GM06990 (cell line): ENCODE measurements around the gene NTSR2.
"Not testable (repeated sequence)": the region's sequence is repeated elsewhere in the genome, so short reads cannot be mapped to it uniquely, and the experiment has no call there.

Experiments
- DNase-seq: peaks from one replicate; pipeline ENCODE4 v3.0.0-alpha.2; 2011; ENCODE audit not compliant: insufficient read length; ENCODE audit errors: extremely low read depth
- H3K27me3 ChIP-seq: replicated peaks from 2 replicates; pipeline ENCODE4 v1.6.0; 2011; ENCODE audit warnings: low read length; ENCODE audit not compliant: control insufficient read depth, insufficient read depth
- H3K36me3 ChIP-seq: 2 replicates; pipeline ENCODE4 v1.5.1; 2011; ENCODE audit warnings: low read length; ENCODE audit not compliant: control insufficient read depth, insufficient read depth
- H3K4me3 ChIP-seq: replicated peaks from 2 replicates; pipeline ENCODE4 v1.5.1; 2011; ENCODE audit warnings: low read depth, mild to moderate bottlenecking, control low read depth, low read length
- CTCF ChIP-seq: IDR thresholded peaks from 2 replicates; pipeline ENCODE4 v1.5.1; 2011; ENCODE audit warnings: low read length, control low read depth, mild to moderate bottlenecking, inconsistent platforms; ENCODE audit not compliant: insufficient read depth, poor library complexity, severe bottlenecking

Gene NTSR2

GRCh38 chr2:11662882-11663281 is 7.1 kb downstream of the NTSR2 start:
- DNase-seq = no peak

GRCh38 chr2:11661891-11662435 is 8.0 kb downstream of the NTSR2 start:
- DNase-seq = no peak
- no peak overlapping the region for H3K4me3 ChIP-seq

More at GRCh38 chr2:11662882-11663281, 7.1 kb downstream of the NTSR2 start:
- H3K4me3 ChIP-seq = no peak overlapping the region
- H3K27me3 ChIP-seq = peaks cover 3% of the 10 kb centered on the region; the same call in 1 of the 2 replicates
- no peaks in the 10 kb centered on the region for H3K36me3 ChIP-seq
- TF ChIP-seq CTCF = no peak

GRCh38 chr2:11660396-11660795 is 9.6 kb downstream of the NTSR2 start:
- not testable (repeated sequence) for H3K27me3 ChIP-seq, DNase-seq, H3K4me3 ChIP-seq, H3K36me3 ChIP-seq

More at GRCh38 chr2:11661891-11662435, 8.0 kb downstream of the NTSR2 start:
- no peaks in the 10 kb centered on the region for H3K36me3 ChIP-seq
- TF ChIP-seq CTCF = no peak
- H3K27me3 ChIP-seq = peaks cover 3% of the 10 kb centered on the region; the same call in 1 of the 2 replicates

GRCh38 chr2:11659851-11660250 is 10.1 kb downstream of the NTSR2 start:
- H3K4me3 ChIP-seq = no peak overlapping the region
- H3K27me3 ChIP-seq = peaks cover 2% of the 10 kb centered on the region; the same call in 1 of the 2 replicates
- no peak for DNase-seq
- no peaks in the 10 kb centered on the region for H3K36me3 ChIP-seq
- TF ChIP-seq CTCF = no peak

- Histone ChIP-seq H3K27me3 (peaks cover 2% of the 10 kb centered on the region; the same call in 1 of the 2 replicates), H3K36me3 (no peaks in the 10 kb centered on the region), H3K4me3 (no peak overlapping the region)
- no peak for TF ChIP-seq CTCF
- DNase-seq = no peak
These were observed 10.9 kb downstream of the NTSR2 start for GRCh38 chr2:11659115-11659475.

- no peaks in the 10 kb centered on the region for H3K36me3 ChIP-seq
- H3K4me3 ChIP-seq = no peak overlapping the region
- TF ChIP-seq CTCF = no peak
- DNase-seq = no peak
- peaks cover 2% of the 10 kb centered on the region; the same call in 1 of the 2 replicates for H3K27me3 ChIP-seq
These were observed 11.5 kb downstream of the NTSR2 start for GRCh38 chr2:11658208-11659114.
